IPS DF 6.9 (cell line): Measurements from ENCODE around the gene EIF2B5.

Source experiments
- DNase-seq: peaks from one replicate; pipeline ENCODE4 v3.0.0-alpha.2; 2013; ENCODE audit warnings: low read depth, low spot score
- H3K27ac ChIP-seq: one replicate; pipeline ENCODE4 v1.5.1; 2013; ENCODE audit warnings: low read length, control low read depth
- H3K27me3 ChIP-seq: 2 replicates; pipeline ENCODE4 v1.6.1; 2013; ENCODE audit warnings: mild to moderate bottlenecking, low read length; ENCODE audit not compliant: control insufficient read depth, insufficient read depth
- H3K36me3 ChIP-seq: 2 replicates; pipeline ENCODE4 v1.6.1; 2013; ENCODE audit warnings: low read length; ENCODE audit not compliant: control insufficient read depth, insufficient read depth
- H3K4me1 ChIP-seq: 2 replicates; pipeline ENCODE4 v1.6.1; 2013; ENCODE audit warnings: low read length; ENCODE audit not compliant: control insufficient read depth, insufficient read depth
- H3K4me3 ChIP-seq: 2 replicates; pipeline ENCODE4 v1.5.1; 2013; ENCODE audit warnings: mild to moderate bottlenecking, low read length
- H3K9me3 ChIP-seq: 2 replicates; pipeline ENCODE4 v1.6.1; 2013; ENCODE audit warnings: low read length, inconsistent platforms; ENCODE audit not compliant: control insufficient read depth, insufficient read depth
- WGBS: extraction: QIAGEN DNeasy Blood & Tissue Kit; methylation state at CpG from one replicate; pipeline ENCODE4 v1.1.7; 2013; ENCODE audit warnings: mixed read lengths, missing lambda C conversion rate; ENCODE audit not compliant: insufficient read length, insufficient coverage; 5-methylcytosine and 5-hydroxymethylcytosine counted together

The EIF2B5 gene

DNA sequence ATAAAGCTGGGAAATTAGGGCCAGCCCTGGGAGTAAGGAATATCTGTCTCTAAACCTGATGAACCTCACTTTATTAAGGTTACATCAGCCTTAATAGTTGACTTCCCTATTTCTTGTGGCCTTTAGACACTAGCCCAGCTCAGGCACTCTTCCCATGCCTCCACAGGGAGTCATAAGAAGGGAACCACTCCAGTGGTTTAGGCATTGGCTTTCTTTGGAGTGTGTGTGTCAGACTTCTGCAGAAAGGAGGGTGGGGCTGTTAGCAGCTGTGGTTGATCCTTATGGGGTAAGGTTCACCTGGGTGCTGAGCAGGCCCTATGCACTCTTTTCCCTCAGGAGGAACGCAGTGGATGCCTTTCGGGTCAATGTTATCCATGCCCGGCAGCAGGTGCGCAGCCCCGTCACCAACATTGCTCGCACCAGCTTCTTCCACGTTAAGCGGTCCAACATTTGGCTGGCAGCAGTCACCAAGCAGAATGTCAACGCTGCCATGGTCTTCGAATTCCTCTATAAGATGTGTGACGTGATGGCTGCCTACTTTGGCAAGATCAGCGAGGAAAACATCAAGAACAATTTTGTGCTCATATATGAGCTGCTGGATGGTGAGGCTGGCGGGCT is 43.5 kb downstream of the EIF2B5 start:
- Histone ChIP-seq H3K36me3 (peaks cover 41% of the 10 kb centered on the region), H3K4me1 (peaks cover 1% of the 10 kb centered on the region; the same call in 1 of the 2 replicates), H3K27me3 (no peaks in the 10 kb centered on the region), H3K27ac (no peak overlapping the region), H3K4me3 (no peak overlapping the region), H3K9me3 (no peaks in the 10 kb centered on the region)
- DNase-seq: no peak
- WGBS: no CpG with 5 or more reads among the region's 13 CpGs

DNA sequence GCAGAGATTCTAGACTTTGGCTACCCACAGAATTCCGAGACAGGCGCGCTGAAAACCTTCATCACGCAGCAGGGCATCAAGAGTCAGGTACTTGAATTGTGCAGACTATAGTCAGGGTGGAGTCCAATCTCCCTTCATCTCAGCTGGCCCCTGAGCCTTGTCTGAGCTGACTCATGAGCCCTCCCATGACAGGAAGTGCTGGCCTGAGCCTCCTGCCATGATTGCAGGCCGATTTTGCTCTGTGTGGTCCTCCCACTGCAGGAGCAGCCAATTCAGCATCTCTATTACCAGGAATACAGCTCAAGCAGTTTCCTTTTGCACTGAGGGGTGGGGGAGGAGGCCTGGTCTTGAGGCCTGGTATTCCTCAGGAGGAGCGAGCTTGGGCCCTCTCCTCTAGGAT is 45.0 kb downstream of the EIF2B5 start:
- H3K9me3 ChIP-seq: no peaks in the 10 kb centered on the region
- no peak for DNase-seq
- peaks cover 1% of the 10 kb centered on the region; the same call in 1 of the 2 replicates for H3K4me1 ChIP-seq
- no peaks in the 10 kb centered on the region for H3K27me3 ChIP-seq
- H3K4me3 ChIP-seq: no peak overlapping the region
- peaks cover 41% of the 10 kb centered on the region for H3K36me3 ChIP-seq
- no peak overlapping the region for H3K27ac ChIP-seq
- WGBS: no CpG with 5 or more reads among the region's 6 CpGs

GRCh38 chr3:184181596-184181995 is 46.4 kb downstream of the EIF2B5 start:
- H3K9me3 ChIP-seq: no peaks in the 10 kb centered on the region
- no peak overlapping the region for H3K27ac ChIP-seq
- DNase-seq: no peak
- H3K4me3 ChIP-seq: no peak overlapping the region
- H3K4me1 ChIP-seq: peaks cover 1% of the 10 kb centered on the region; the same call in 1 of the 2 replicates
- whole genome bisulfite sequencing: no CpG with 5 or more reads among the region's 9 CpGs
- peaks cover 41% of the 10 kb centered on the region for H3K36me3 ChIP-seq
- H3K27me3 ChIP-seq: no peaks in the 10 kb centered on the region

GRCh38 chr3:184183679-184184078 is 48.5 kb downstream of the EIF2B5 start:
- H3K27ac ChIP-seq: no peak overlapping the region

DNA sequence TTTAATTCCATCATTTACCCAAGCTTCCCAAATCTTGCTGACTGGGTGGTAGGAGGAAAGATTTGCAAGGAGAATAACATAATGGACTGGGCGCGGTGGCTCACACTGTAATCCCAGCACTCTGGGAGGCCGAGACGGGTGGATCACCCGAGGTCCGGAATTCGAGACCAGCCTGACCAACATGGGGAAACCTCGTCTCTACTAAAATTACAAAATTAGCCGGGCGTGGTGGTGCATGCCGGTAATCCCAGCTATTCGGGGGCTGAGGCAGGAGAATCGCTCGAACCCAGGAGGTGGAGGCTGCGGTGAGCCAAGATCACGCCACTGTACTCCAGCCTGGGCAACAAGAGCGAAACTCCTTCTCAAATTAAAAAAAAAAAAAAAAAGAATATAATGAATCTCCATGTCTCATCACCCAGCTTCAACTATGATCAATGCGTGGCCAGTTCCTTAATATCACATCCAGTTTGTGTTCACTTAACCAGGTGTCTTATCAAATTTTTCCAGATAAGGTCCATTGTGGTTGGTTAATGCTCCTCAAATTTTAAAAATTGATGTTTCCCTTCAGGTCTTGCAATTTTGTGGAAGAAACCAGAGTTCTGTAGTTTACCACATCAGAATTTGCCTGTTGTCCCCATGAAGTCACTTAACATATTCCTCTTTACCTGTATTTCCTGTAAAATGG is 49.5 kb downstream of the EIF2B5 start:
- no peaks in the 10 kb centered on the region for H3K27me3 ChIP-seq
- no peak overlapping the region for H3K27ac ChIP-seq
- WGBS: no CpG with 5 or more reads among the region's 18 CpGs
- DNase-seq: no peak
- peaks cover 37% of the 10 kb centered on the region for H3K36me3 ChIP-seq
- no peaks in the 10 kb centered on the region for H3K9me3 ChIP-seq
- no peaks in the 10 kb centered on the region for H3K4me1 ChIP-seq
- H3K4me3 ChIP-seq: no peak overlapping the region

More at GRCh38 chr3:184183679-184184078, 48.5 kb downstream of the EIF2B5 start:
- Histone ChIP-seq H3K4me3 (no peak overlapping the region), H3K27me3 (no peaks in the 10 kb centered on the region), H3K4me1 (no peaks in the 10 kb centered on the region), H3K9me3 (no peaks in the 10 kb centered on the region), H3K36me3 (peaks cover 32% of the 10 kb centered on the region)
- DNase-seq: no peak
- WGBS: no CpG with 5 or more reads among the region's 5 CpGs

DNA sequence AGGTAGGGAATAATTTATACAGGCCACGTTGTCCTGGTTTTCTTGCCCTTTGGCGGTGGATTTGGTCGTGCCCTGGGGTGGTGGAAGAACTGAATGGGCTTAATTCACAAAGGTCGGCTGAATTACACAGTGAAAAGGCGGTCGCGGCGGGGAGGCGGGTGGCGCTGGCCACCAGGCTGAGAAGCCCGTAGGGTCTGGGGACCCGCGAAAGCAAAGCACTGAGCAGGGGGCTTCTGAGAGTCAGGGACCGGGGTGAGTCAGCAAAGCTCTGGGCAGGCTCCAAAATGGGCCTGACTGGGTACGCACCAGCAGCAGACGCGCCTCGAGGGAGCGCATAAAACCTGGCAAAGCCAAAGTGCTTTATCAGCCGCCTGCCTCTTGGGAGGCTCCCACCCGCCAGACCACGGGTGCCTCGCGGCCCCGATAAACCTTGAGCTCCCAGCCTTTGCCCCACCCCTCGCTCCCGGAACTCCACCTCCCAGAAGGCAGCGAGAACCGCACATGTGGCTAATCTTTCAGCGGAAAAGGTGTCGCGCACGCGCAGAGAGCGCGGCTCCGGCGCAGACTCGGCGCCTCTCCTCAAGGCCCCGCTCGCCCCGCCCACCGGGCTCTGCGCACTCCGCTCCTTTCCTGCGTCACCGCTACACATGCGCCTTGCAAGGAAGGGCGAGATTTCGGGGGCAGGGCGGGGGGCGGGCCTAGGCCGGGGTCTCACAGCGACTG is 50.5 kb downstream of the EIF2B5 start:
- H3K27me3 ChIP-seq: no peaks in the 10 kb centered on the region
- DNase-seq: peak; percentile 99
- H3K9me3 ChIP-seq: no peaks in the 10 kb centered on the region
- peak overlapping the region; percentile 59; the same call in 1 of the 2 replicates for H3K4me3 ChIP-seq
- H3K4me1 ChIP-seq: no peaks in the 10 kb centered on the region
- no CpG with 5 or more reads among the region's 55 CpGs for WGBS
- no peak overlapping the region for H3K27ac ChIP-seq
- H3K36me3 ChIP-seq: peaks cover 34% of the 10 kb centered on the region

DNA sequence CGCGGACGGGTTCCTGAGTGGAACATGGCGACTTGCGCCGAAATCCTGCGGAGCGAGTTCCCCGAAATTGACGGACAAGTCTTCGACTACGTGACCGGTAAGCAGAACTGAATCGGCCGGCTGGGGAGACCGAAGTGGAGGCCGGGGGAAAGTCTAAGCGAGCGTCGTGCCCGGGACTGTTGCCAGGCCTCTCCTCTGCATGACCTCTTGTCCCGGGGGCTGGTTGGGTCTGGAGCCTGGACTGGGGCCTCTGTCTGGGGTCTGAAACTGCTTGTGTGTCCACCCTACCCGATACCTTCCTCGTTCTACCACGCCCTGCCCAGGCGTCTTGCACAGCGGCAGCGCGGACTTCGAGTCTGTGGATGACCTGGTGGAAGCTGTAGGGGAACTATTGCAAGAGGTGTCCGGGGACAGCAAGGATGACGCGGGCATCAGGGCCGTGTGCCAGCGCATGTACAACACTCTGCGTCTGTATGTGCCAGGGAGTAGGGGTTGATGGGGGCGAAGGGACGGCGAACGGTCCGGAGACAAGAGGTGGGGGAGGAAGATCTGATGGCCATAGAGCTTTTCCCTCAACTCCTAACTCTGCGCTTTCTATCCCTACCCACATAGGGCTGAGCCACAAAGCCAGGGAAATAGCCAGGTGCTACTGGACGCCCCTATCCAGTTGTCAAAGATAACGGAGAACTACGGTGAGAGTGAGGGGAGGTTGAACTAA is 51.2 kb downstream of the EIF2B5 start, which contains the start of gene ABCF3:
Gene ABCF3, plus strand, starts transcription at position 16 of the 718 bp plus-strand sequence. Its CDS starts 9 bp downstream, at position 25.
- no CpG with 5 or more reads among the region's 45 CpGs for WGBS
- Histone ChIP-seq H3K9me3 (no peaks in the 10 kb centered on the region), H3K27ac (no peak within 1 kb of the TSS), H3K4me1 (no peaks in the 10 kb centered on the region), H3K36me3 (peaks cover 27% of the 10 kb centered on the region), H3K27me3 (no peaks in the 10 kb centered on the region), H3K4me3 (peak within 1 kb of the TSS; percentile 59)
- no peak for DNase-seq

- DNase-seq: no peak
- Histone ChIP-seq H3K9me3 (no peaks in the 10 kb centered on the region), H3K4me1 (no peaks in the 10 kb centered on the region), H3K4me3 (peak overlapping the region; percentile 59; the same call in 1 of the 2 replicates), H3K27me3 (no peaks in the 10 kb centered on the region), H3K36me3 (peaks cover 22% of the 10 kb centered on the region), H3K27ac (no peak overlapping the region)
- no CpG with 5 or more reads among the region's 3 CpGs for WGBS
Observed at GRCh38 chr3:184186902-184187207, 51.7 kb downstream of the EIF2B5 start.

GRCh38 chr3:184188080-184188479 is 52.9 kb downstream of the EIF2B5 start:
- H3K36me3 ChIP-seq: peaks cover 23% of the 10 kb centered on the region
- no CpG with 5 or more reads among the region's 17 CpGs for WGBS

GRCh38 chr3:184189421-184189820 is 54.3 kb downstream of the EIF2B5 start:
- no peaks in the 10 kb centered on the region for H3K4me1 ChIP-seq
- no peaks in the 10 kb centered on the region for H3K9me3 ChIP-seq
- H3K36me3 ChIP-seq: peaks cover 31% of the 10 kb centered on the region
- no peaks in the 10 kb centered on the region for H3K27me3 ChIP-seq
- H3K4me3 ChIP-seq: no peak overlapping the region
- DNase-seq: no peak
- H3K27ac ChIP-seq: no peak overlapping the region
- WGBS: no CpG with 5 or more reads among the region's 13 CpGs

More at GRCh38 chr3:184188080-184188479, 52.9 kb downstream of the EIF2B5 start:
- no peak for DNase-seq
- no peaks in the 10 kb centered on the region for H3K27me3 ChIP-seq
- H3K9me3 ChIP-seq: no peaks in the 10 kb centered on the region
- H3K4me1 ChIP-seq: no peaks in the 10 kb centered on the region
- no peak overlapping the region for H3K27ac ChIP-seq
- no peak overlapping the region for H3K4me3 ChIP-seq
